Thymus (tissue), 11 donors: ENCODE results near the gene KLRD1. TPM values are rescaled to one million over a fixed set of nuclear protein-coding genes. Genes with fewer than 3 reads are reported as not detected.
"Not testable (repeated sequence)": the region's sequence is repeated elsewhere in the genome, so short reads cannot be mapped to it uniquely, and the experiment has no call there.

Experiments used
- DNase-seq, 9 donors: peaks; one replicate each; pipeline ENCODE4 v3.0.0-alpha.2; 2013; ENCODE audit warnings: low spot score in 9 of 9, low read depth in 6 of 9, missing footprints in 1 of 9
- H3K27ac ChIP-seq, 2 donors: one replicate each; pipeline ENCODE4 v1.5.1; 2013; ENCODE audit warnings: control low read depth in 1 of 2, low read depth in 1 of 2, low read length in 1 of 2, mild to moderate bottlenecking in 1 of 2, moderate library complexity in 1 of 2
- H3K27me3 ChIP-seq, 2 donors: one replicate each; pipeline ENCODE4 v1.5.1; 2013; ENCODE audit warnings: low read length in 1 of 2; ENCODE audit not compliant: control insufficient read depth in 2 of 2, insufficient read depth in 1 of 2
- H3K36me3 ChIP-seq, 2 donors: one replicate each; pipeline ENCODE4 v1.5.1; 2013; ENCODE audit warnings: low read length in 1 of 2, mild to moderate bottlenecking in 1 of 2, moderate library complexity in 1 of 2; ENCODE audit not compliant: control insufficient read depth in 2 of 2, insufficient read depth in 2 of 2
- H3K4me1 ChIP-seq, 2 donors: one replicate each; pipeline ENCODE4 v1.5.1; 2013; ENCODE audit warnings: low read length in 2 of 2; ENCODE audit not compliant: control insufficient read depth in 2 of 2, insufficient read depth in 2 of 2
- H3K4me3 ChIP-seq, 2 donors: one replicate each; pipeline ENCODE4 v1.5.1; 2013; ENCODE audit warnings: low read length in 2 of 2, control low read depth in 1 of 2, mild to moderate bottlenecking in 1 of 2
- H3K9me3 ChIP-seq, 2 donors: one replicate each; pipeline ENCODE4 v1.5.1; 2013; ENCODE audit warnings: low read length in 1 of 2, mild to moderate bottlenecking in 1 of 2; ENCODE audit not compliant: control insufficient read depth in 2 of 2, insufficient read depth in 1 of 2
- WGBS: extraction: QIAGEN DNeasy Blood & Tissue Kit; methylation state at CpG from one replicate; pipeline ENCODE4 v1.1.7; 2013; 5-methylcytosine and 5-hydroxymethylcytosine counted together
- polyA plus RNA-seq: library from polyadenylated mRNA; stranded (reverse); fragments of 200-250 nt; gene quantifications from one replicate; pipeline ENCODE4 v1.2.3, GENCODE V29; 2013
- total RNA-seq: library from RNA; stranded (reverse); fragments of 120-200 nt; gene quantifications from one replicate; pipeline ENCODE4 v1.2.4, GENCODE V29; 2013
- donor health status: healthy.

KLRD1 gene
- total and polyA plus RNA-seq, 2 donors, result 1.1 to 2.6 TPM

- not testable (repeated sequence) for H3K27ac ChIP-seq, H3K9me3 ChIP-seq, H3K4me3 ChIP-seq, H3K27me3 ChIP-seq, H3K4me1 ChIP-seq, H3K36me3 ChIP-seq, DNase-seq
- WGBS, result 74% methylated on average over 6 of the region's 6 CpGs
Observed at GRCh38 chr12:10371893-10372535, 64.3 kb downstream of the KLRD1 start.

GRCh38 chr12:10372559-10372958 lies 64.9 kb downstream of the KLRD1 start:
- Histone ChIP-seq H3K9me3 (peaks cover 0 to 8% of the 10 kb centered on the region in 2 donors), H3K27ac (no peak overlapping the region), H3K4me1 (peaks cover 0 to 3% of the 10 kb centered on the region in 2 donors), H3K36me3 (no peaks in the 10 kb centered on the region), H3K4me3 (no peak overlapping the region), H3K27me3 (no peaks in the 10 kb centered on the region)
- WGBS, result 95% methylated on average over 1 of the region's 1 CpG
- no peak for DNase-seq

GRCh38 chr12:10374624-10375018 lies 67.0 kb downstream of the KLRD1 start:
- WGBS, result 96% methylated on average over 3 of the region's 3 CpGs
- Histone ChIP-seq H3K4me1 (peaks cover 0 to 3% of the 10 kb centered on the region in 2 donors), H3K36me3 (no peaks in the 10 kb centered on the region), H3K27me3 (no peaks in the 10 kb centered on the region), H3K4me3 (no peak overlapping the region), H3K27ac (no peak overlapping the region), H3K9me3 (no peaks in the 10 kb centered on the region)
- DNase-seq, result no peak

GRCh38 chr12:10378737-10379136 lies 71.1 kb downstream of the KLRD1 start:
- not testable (repeated sequence) for DNase-seq, H3K36me3 ChIP-seq
- WGBS, result 95% methylated on average over 2 of the region's 2 CpGs

More at GRCh38 chr12:10378737-10379136, 71.1 kb downstream of the KLRD1 start:
- H3K27ac ChIP-seq, H3K4me1 ChIP-seq, H3K4me3 ChIP-seq, H3K27me3 ChIP-seq, H3K9me3 ChIP-seq: not testable (repeated sequence)

Other genes starting within 250 kb of the KLRD1 start
- gene CLEC1A, start 208.9 kb upstream of the KLRD1 start, total RNA-seq, result 42.5 TPM
- 36.0 TPM for gene CLEC1A, start 208.9 kb upstream of the KLRD1 start, polyA plus RNA-seq
- 25.3 TPM for gene CLEC7A, start 177.7 kb upstream of the KLRD1 start, total RNA-seq
- 25.5 TPM for gene CLEC7A, start 177.7 kb upstream of the KLRD1 start, polyA plus RNA-seq
- gene OLR1, start 135.7 kb upstream of the KLRD1 start, total RNA-seq, result 0.52 TPM
- gene OLR1, start 135.7 kb upstream of the KLRD1 start, polyA plus RNA-seq, result 1.1 TPM
- gene TMEM52B, start 128.8 kb upstream of the KLRD1 start, total RNA-seq, result 0.14 TPM
- gene TMEM52B, start 128.8 kb upstream of the KLRD1 start, polyA plus RNA-seq, result 0.14 TPM
- 19.1 TPM for gene GABARAPL1, start 95.0 kb upstream of the KLRD1 start, total RNA-seq
- 92.0 TPM for gene GABARAPL1, start 95.0 kb upstream of the KLRD1 start, polyA plus RNA-seq
- gene KLRK1, start 82.2 kb downstream of the KLRD1 start, total RNA-seq, result 13.4 TPM
- gene KLRK1, start 82.2 kb downstream of the KLRD1 start, polyA plus RNA-seq, result 27.0 TPM
- gene KLRC4, start 101.9 kb downstream of the KLRD1 start, total RNA-seq, result 1.3 TPM
- gene KLRC4, start 101.9 kb downstream of the KLRD1 start, polyA plus RNA-seq, result 0.57 TPM
- gene KLRC3, start 112.7 kb downstream of the KLRD1 start, total RNA-seq, result 1.7 TPM
- gene KLRC3, start 112.7 kb downstream of the KLRD1 start, polyA plus RNA-seq, result 2.6 TPM
- gene KLRC2, start 128.1 kb downstream of the KLRD1 start, total RNA-seq, result 10.8 TPM
- 1.2 TPM for gene KLRC2, start 128.1 kb downstream of the KLRD1 start, polyA plus RNA-seq
- gene KLRC1, start 145.5 kb downstream of the KLRD1 start, total RNA-seq, result 0.80 TPM
- gene KLRC1, start 145.5 kb downstream of the KLRD1 start, polyA plus RNA-seq, result 1.5 TPM
- gene EIF2S3B, start 198.0 kb downstream of the KLRD1 start, total RNA-seq, result 1.1 TPM
- gene EIF2S3B, start 198.0 kb downstream of the KLRD1 start, polyA plus RNA-seq, result 0.27 TPM